Loucy (cell line): ENCODE data around the gene GARIN5A.

ENCODE experiments used
- H2AFZ ChIP-seq: fragments of 200-600 bp; sonication (generic); 2 replicates; pipeline ENCODE4 v1.6.0; 2016; ENCODE audit warnings: antibody characterized with exemption, mild to moderate bottlenecking, low read length, moderate library complexity
- H3F3A ChIP-seq: fragments of 200-600 bp; 2 replicates; pipeline ENCODE4 v1.6.0; 2016; ENCODE audit warnings: antibody characterized with exemption, low read depth, mild to moderate bottlenecking
- H3K27me3 ChIP-seq: fragments of 200-600 bp; sonication (generic); 2 replicates; pipeline ENCODE4 v1.6.1; 2014; ENCODE audit warnings: low read length, mild to moderate bottlenecking; ENCODE audit not compliant: insufficient read depth, poor library complexity, severe bottlenecking
- H3K36me3 ChIP-seq: fragments of 200-600 bp; sonication (generic); 2 replicates; pipeline ENCODE4 v1.6.1; 2016; ENCODE audit warnings: low read length; ENCODE audit not compliant: insufficient read depth
- H3K4me1 ChIP-seq: fragments of 200-600 bp; sonication (generic); 2 replicates; pipeline ENCODE4 v1.5.1; 2014; ENCODE audit warnings: low read length, mild to moderate bottlenecking; ENCODE audit not compliant: insufficient read depth, poor library complexity, severe bottlenecking
- H3K4me2 ChIP-seq: fragments of 200-600 bp; sonication (generic); 2 replicates; pipeline ENCODE4 v1.6.0; 2014; ENCODE audit warnings: antibody characterized with exemption, low read length, low read depth, mild to moderate bottlenecking; ENCODE audit not compliant: poor library complexity, severe bottlenecking
- H3K4me3 ChIP-seq: fragments of 200-600 bp; sonication (generic); 2 replicates; pipeline ENCODE4 v1.5.1; 2014; ENCODE audit warnings: low read length, mild to moderate bottlenecking, mixed read lengths; ENCODE audit not compliant: poor library complexity, severe bottlenecking
- H3K79me2 ChIP-seq: fragments of 200-600 bp; sonication (generic); 2 replicates; pipeline ENCODE4 v1.6.1; 2014; ENCODE audit warnings: low read length; ENCODE audit not compliant: insufficient read depth
- H3K9ac ChIP-seq: fragments of 200-600 bp; sonication (generic); 2 replicates; pipeline ENCODE4 v1.6.0; 2014; ENCODE audit warnings: mild to moderate bottlenecking, low read depth, low read length, moderate library complexity; ENCODE audit not compliant: poor library complexity, severe bottlenecking
- H3K9me2 ChIP-seq: fragments of 200-600 bp; sonication (generic); replicated peaks from 2 replicates; pipeline ENCODE4 v1.6.1; 2016; ENCODE audit warnings: low read depth, low read length, mixed read lengths
- H3K9me3 ChIP-seq: fragments of 200-600 bp; sonication (generic); 2 replicates; pipeline ENCODE4 v1.6.1; 2014; ENCODE audit warnings: mild to moderate bottlenecking, antibody characterized with exemption, low read length, low read depth; ENCODE audit not compliant: insufficient read depth
- H4K20me1 ChIP-seq: fragments of 200-600 bp; sonication (generic); 2 replicates; pipeline ENCODE4 v1.6.0; 2014; ENCODE audit warnings: antibody characterized with exemption, low read length, mild to moderate bottlenecking; ENCODE audit not compliant: insufficient read depth, poor library complexity, severe bottlenecking
- CTCF ChIP-seq: fragments of 200-600 bp; sonication (generic); conservative IDR thresholded peaks from 2 replicates; pipeline ENCODE4 v1.5.1; 2014; ENCODE audit warnings: mild to moderate bottlenecking, antibody characterized with exemption, low read length
- EZH2phosphoT487 ChIP-seq: fragments of 200-600 bp; IDR thresholded peaks from 2 replicates; pipeline ENCODE4 v1.6.1; 2018; ENCODE audit warnings: antibody characterized with exemption, mild to moderate bottlenecking, moderate library complexity, borderline replicate concordance

Gene GARIN5A

GRCh38 chr19:50510121-50510670 lies 33.5 kb upstream of the GARIN5A start:
- H3K9me3 ChIP-seq = no peaks in the 10 kb centered on the region
- H4K20me1 ChIP-seq = no peaks in the 10 kb centered on the region
- 0 out of 2 replicates have a peak overlapping the region, but pooled peaks have one; percentile 78 for H2AFZ ChIP-seq
- no peaks in the 10 kb centered on the region for H3K9me2 ChIP-seq
- peak overlapping the region; percentile 63 for H3K9ac ChIP-seq
- no peaks in the 10 kb centered on the region for H3K27me3 ChIP-seq
- H3K4me1 ChIP-seq = peaks cover 8% of the 10 kb centered on the region
- H3K36me3 ChIP-seq = no peaks in the 10 kb centered on the region
- peak overlapping the region; percentile 78 for H3K4me3 ChIP-seq
- TF ChIP-seq CTCF (no peak), EZH2phosphoT487 (no peak)
- H3F3A ChIP-seq = no peaks in the 10 kb centered on the region
- H3K79me2 ChIP-seq = no peaks in the 10 kb centered on the region
- H3K4me2 ChIP-seq = peak overlapping the region; percentile 71

- no peak for TF ChIP-seq EZH2phosphoT487
- H3K9me3 ChIP-seq = no peaks in the 10 kb centered on the region
- peaks cover 8% of the 10 kb centered on the region for H3K4me1 ChIP-seq
- no peaks in the 10 kb centered on the region for H3K36me3 ChIP-seq
- no peak overlapping the region for H2AFZ ChIP-seq
- no peak overlapping the region for H3K4me3 ChIP-seq
- H3K9me2 ChIP-seq = no peaks in the 10 kb centered on the region
- no peaks in the 10 kb centered on the region for H3F3A ChIP-seq
- no peak overlapping the region for H3K4me2 ChIP-seq
- no peak overlapping the region for H3K9ac ChIP-seq
- H3K79me2 ChIP-seq = no peaks in the 10 kb centered on the region
- no peaks in the 10 kb centered on the region for H3K27me3 ChIP-seq
- no peaks in the 10 kb centered on the region for H4K20me1 ChIP-seq
Measured at GRCh38 chr19:50509366-50509765, 32.7 kb upstream of the GARIN5A start.

- no peak overlapping the region for H3K9ac ChIP-seq
- no peaks in the 10 kb centered on the region for H4K20me1 ChIP-seq
- no peak overlapping the region for H3K4me3 ChIP-seq
- H3K9me3 ChIP-seq = no peaks in the 10 kb centered on the region
- H3K36me3 ChIP-seq = no peaks in the 10 kb centered on the region
- H3K79me2 ChIP-seq = no peaks in the 10 kb centered on the region
- no peak overlapping the region for H3K4me2 ChIP-seq
- no peaks in the 10 kb centered on the region for H3K27me3 ChIP-seq
- H3K9me2 ChIP-seq = no peaks in the 10 kb centered on the region
- TF ChIP-seq CTCF (no peak), EZH2phosphoT487 (no peak)
- H3F3A ChIP-seq = no peaks in the 10 kb centered on the region
- H3K4me1 ChIP-seq = peaks cover 8% of the 10 kb centered on the region
- H2AFZ ChIP-seq = no peak overlapping the region
Measured at GRCh38 chr19:50508843-50509190, 32.2 kb upstream of the GARIN5A start.

- H3K9me3 ChIP-seq = no peaks in the 10 kb centered on the region
- H3K4me2 ChIP-seq = no peak overlapping the region
- no peaks in the 10 kb centered on the region for H3K9me2 ChIP-seq
- no peak for TF ChIP-seq CTCF
- TF ChIP-seq EZH2phosphoT487 = no peak
- no peak overlapping the region for H2AFZ ChIP-seq
- no peaks in the 10 kb centered on the region for H3K36me3 ChIP-seq
- H3K4me1 ChIP-seq = peaks cover 8% of the 10 kb centered on the region
- H3K9ac ChIP-seq = no peak overlapping the region
- no peaks in the 10 kb centered on the region for H3F3A ChIP-seq
- H3K4me3 ChIP-seq = no peak overlapping the region
- H3K79me2 ChIP-seq = no peaks in the 10 kb centered on the region
- no peaks in the 10 kb centered on the region for H3K27me3 ChIP-seq
- H4K20me1 ChIP-seq = no peaks in the 10 kb centered on the region
Measured at GRCh38 chr19:50507376-50507775, 30.7 kb upstream of the GARIN5A start.
